Glomerular endothelial cell (primary cell): Measurements from ENCODE around the gene RDX. TPM values are rescaled to one million over a fixed set of nuclear protein-coding genes. Genes with fewer than 3 reads are reported as not detected.
A peak's percentile ranks its signal among the peaks of the same experiment; 100 is the strongest.

Experiments used
- DNase-seq: peaks from one replicate; pipeline ENCODE4 v3.0.0-alpha.2; 2011; ENCODE audit warnings: low read depth, low spot score; ENCODE audit errors: extremely low read depth
- total RNA-seq: library from RNA; depleted of rRNA; stranded (reverse); fragments of >200 nt; gene quantifications from 2 replicates; pipeline ENCODE4 v1.2.3, GENCODE V29; 2015

Gene RDX
- total RNA-seq, 1 donor from 2014 or later: 122 TPM

DNA sequence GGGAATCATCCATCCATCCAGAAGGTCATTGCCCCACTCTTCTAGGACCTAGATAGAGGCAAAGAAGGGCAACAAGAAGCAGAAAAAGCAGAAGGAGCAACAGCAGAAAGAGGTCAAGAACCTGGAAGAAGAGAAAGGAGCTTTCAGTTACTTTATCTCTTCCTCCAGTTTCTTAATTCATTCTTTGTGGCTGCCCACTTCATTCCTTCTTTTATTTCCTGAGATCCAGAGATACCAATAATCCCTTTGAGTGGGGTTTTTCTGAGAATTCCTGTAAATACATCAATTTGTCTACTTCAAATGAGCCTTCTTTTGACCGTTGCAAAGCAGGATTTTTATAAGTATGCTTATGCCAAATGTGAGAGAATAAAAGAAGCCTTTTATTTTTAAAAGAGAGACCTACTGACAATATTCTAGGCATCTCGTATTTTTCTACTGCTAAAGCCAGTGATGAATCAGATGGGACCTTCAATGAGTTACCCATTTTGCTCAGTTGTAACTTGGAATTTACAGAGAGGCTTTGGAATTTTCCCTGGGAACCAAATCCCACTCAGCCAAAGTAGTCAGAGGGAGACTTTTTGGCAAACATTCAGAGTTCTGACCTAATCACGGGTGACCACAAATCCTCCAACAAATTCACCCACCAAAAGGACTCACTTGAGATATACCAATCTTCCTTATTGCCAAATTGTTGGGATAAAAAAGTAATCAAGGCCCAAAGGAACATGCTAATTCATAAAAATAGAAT is 148.3 kb downstream of the RDX start:
- peak; percentile 12 for DNase-seq

DNA sequence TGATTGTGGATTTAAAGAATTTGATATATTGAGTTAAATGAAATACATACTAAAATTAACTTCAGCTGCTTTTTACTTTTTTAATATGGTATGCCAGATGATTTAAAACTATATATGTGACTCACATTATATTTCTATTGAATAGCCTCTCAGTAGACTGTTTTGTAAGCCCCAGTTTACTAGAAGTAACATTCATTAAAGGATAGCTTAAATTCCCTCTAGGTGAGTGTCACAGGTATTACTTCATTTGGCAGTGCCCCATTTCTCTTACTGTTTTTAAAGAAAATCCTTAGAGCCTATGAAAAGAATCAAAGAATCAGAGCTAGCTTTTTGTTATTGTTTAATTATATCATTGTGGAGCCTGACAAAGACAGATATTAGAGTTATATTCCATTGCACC is 154.6 kb downstream of the RDX start:
- DNase-seq: no peak

DNA sequence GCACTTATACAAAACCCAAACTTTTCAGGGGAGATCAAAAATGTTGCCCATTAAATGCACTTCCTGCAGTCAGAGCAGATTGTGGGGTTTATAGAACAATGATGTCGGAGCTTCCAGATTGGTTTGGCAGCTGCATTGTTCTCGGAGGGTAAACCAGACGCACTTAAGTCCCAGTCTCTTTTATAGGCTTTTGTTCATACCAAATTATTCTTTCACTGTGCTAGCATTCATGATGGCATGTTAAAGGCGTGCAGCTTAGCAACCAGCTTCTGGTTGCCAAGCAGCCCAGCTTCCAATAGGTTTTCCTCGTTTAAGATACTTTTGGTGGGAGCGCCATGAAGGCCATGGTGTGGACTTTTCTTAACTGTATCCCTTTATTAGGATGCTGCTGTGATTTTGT is 162.3 kb downstream of the RDX start:
- no peak for DNase-seq

DNA sequence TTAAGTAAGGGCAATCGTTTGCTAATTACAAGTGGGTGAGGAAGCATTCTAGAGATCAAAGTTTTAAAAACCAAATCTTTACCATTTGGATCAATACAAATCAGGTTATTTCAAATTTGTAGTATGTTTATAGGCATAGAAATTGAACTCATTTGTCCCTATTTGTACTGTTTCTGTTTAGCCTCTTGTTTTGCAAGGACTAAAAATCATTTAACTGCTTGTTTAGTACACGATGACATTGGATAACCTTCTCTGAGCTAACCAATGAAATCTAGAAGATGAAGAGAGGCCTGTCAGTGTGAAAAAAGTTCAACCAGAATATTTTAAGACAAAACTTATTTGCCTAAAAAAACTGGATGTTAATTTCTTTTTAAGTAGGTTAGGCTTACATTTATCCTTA is 163.3 kb downstream of the RDX start:
- no peak for DNase-seq

DNA sequence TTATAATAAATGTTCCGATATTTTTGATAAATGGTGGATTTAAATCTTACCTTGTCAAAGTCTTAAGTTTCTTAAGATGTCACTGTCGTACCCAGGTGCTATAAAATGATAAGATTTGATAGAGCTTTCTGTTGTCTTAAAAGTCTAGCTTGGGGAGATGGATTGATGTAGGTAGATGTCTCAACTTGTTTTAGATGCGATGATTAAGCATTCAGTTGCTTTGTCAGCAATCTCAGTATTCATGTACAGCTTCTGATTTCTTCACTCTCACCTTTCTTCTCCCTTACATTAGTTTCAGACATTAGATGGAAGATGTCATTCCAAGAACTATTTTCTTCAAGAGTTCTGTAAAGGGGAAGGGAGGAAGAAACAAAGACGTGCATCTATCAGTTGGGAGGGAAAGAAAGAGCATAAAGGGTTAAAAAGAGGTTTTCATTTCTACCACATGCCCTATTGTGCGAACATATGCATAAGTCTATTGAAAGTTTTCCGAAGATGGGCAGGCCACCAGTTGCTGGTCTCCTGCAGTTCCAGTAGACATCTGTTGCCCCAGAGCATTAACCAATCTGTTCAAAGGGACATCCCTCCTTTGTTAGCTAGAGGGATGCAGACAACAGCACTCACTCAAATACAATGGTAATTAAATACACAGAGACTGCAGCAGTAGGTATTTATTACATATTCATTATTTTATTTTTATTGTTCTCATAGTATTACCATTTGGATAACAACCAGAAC is 164.9 kb downstream of the RDX start:
- no peak for DNase-seq

DNA sequence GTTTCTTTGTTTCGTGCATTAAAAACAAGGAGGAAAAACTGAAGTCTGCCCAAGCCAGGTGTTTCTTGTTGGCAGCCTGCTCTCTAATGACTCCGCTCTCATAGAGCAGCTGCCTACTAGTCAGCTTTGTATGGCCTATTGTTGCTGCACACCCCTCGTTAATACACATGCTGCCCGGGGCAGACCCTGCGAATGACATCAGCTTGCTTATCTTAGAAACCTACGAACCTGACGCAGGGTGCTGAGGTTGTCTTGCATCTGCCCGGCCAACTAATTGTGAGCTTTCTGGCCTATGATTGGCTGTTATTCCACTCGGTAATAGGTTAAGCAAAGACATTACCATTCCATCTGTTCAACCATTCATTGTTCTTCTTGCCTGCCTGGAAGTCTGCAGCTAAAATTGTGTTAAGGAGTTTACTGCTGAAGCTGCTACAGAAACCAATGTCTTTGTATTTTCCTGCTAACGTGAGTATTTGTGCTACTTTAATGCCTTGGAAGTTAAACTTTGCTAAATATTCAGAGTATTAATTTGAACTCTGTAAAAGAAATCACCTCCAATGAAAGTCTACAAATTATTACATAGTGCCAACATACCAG is 165.7 kb downstream of the RDX start:
- no peak for DNase-seq

DNA sequence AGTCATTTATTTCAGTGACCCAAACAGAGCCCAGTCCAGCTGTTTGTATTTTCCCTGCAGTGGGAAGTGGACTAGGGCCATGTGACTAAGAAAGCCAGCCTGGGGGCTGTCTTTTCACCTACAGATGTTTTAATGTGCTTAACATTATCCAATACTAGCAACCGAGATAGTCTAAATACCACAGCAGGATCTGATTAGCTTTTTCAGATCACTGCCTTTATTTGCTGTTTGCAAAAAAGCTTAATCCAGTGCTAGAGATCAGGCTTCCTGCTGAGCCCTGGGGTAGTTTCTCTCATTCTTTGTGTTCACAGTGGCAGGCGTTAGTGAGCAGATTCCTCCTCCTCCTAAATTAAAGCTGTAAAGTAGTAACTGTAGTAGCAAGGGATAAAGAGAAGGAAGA is 168.3 kb downstream of the RDX start:
- no peak for DNase-seq

DNA sequence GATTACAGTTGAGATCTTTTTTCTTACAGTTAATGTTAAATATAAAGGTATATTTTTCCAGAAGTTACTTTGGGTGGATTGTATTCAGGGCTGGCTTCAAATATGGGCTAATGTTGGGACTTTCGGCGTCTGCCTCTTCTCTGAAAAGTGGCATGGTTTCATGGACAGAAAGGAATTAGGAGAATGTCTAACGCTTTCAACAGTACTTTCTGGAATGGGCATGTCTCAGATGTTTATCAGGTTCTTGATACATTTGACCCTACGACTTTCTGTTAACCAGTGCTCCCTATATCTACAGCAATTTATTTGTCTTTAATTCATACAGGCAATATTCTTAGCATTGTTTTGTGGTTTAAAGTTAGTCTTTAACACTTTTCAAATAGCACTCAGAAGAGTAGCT is 169.5 kb downstream of the RDX start:
- no peak for DNase-seq

DNA sequence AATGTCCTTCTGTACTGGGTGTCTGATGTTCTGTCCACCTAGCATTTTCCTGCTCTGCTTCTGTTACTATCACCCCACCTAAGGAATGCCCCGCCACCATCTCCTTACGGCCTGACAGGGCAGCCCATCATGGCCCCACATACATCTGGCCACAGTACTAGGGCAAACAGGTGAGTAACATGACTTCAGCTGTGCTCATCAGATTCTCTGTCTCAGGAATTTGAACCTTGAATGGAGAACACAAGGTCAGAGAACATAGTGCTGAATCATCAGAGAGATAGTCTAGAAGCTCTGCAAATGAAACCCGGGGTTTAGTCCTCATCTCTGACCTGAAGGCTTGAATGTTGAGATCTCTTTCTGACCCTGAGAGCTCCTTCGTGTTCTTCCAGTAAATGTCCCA is 170.8 kb downstream of the RDX start:
- DNase-seq: no peak

Other genes starting within 250 kb of the RDX start
- gene ZC3H12C, start 203.2 kb downstream of the RDX start, total RNA-seq: 13.5 and 16.8 TPM in 2 replicates
- 10.0 and 12.3 TPM in 2 replicates for gene FDX1, start 133.3 kb upstream of the RDX start, total RNA-seq